ENCODE results near the gene ALDOA.

GRCh38 chr16:30054959-30055553 lies 10.5 kb upstream of the ALDOA start:
- TF ChIP-seq CTCF (IDR thresholded peaks at IDR 0.05) (peak; percentile 11 to 64 (median 53)), POLR2A (IDR thresholded peaks at IDR 0.05) (peak in 1 of 3 donors; percentile 15)
